ENCODE data around the gene APOL1. TPM values are rescaled to one million over a fixed set of nuclear protein-coding genes. Genes with fewer than 3 reads are reported as not detected.
A peak's percentile ranks its signal among the peaks of the same experiment; 100 is the strongest.

APOL1 gene
- total and polyA plus RNA-seq, 3 experiments from 2014 or later, result 25.6 to 34.3 (median 32.8) TPM

GRCh38 chr22:36291831-36292740 is 39.2 kb downstream of the APOL1 start:
- ChIA-PET CTCF (interaction anchor here (1.0 to 2.8 kb wide), 2 partner anchors 9 to 179 kb away, joined by 5 to 12 read pairs; no protein-coding TSS in a partner anchor), POLR2A (no interaction called here)
- peak in 1 of 5 donors; percentile 48 for DNase-seq
- Mint-ChIP-seq H3K27me3 (peaks cover 0 to 8% of the 10 kb centered on the region in 2 donors), H3K27ac (peak overlapping the region; percentile 70 to 96 (median 87)), H3K4me1 (peaks cover 49 to 68% (median 66%) of the 10 kb centered on the region in 3 donors), H3K36me3 (peaks cover 24 to 92% (median 36%) of the 10 kb centered on the region in 3 donors), H3K9me3 (peaks cover 0 to 4% (median 0%) of the 10 kb centered on the region in 5 donors), H3K4me3 (peak overlapping the region in 6 of 7 donors; percentile 37 to 73 (median 58))
- no peaks in the 10 kb centered on the region for H3K9me3 ChIP-seq (ENCODE audit: low read length)
- no peaks in the 10 kb centered on the region for H3K27me3 ChIP-seq (ENCODE audit: insufficient read depth, low read length, poor library complexity, severe bottlenecking)
- H3K36me3 ChIP-seq (ENCODE audit: insufficient read depth, low read length), result peaks cover 76% of the 10 kb centered on the region
- no peak overlapping the region for H3K27ac ChIP-seq (ENCODE audit: low read depth, low read length)
- H3K4me1 ChIP-seq (ENCODE audit: insufficient read depth, low read length), result peaks cover 34% of the 10 kb centered on the region
- H3K4me3 ChIP-seq (ENCODE audit: low read length), result no peak overlapping the region

GRCh38 chr22:36292823-36293530 is 40.0 kb downstream of the APOL1 start:
- H3K4me3 ChIP-seq (ENCODE audit: low read length), result no peak overlapping the region
- Mint-ChIP-seq H3K9me3 (peaks cover 0 to 2% (median 0%) of the 10 kb centered on the region in 5 donors), H3K27me3 (peaks cover 0 to 8% of the 10 kb centered on the region in 2 donors), H3K27ac (peak overlapping the region in 6 of 8 donors; percentile 61 to 96 (median 70)), H3K36me3 (peaks cover 22 to 92% (median 33%) of the 10 kb centered on the region in 3 donors), H3K4me3 (peak overlapping the region in 2 of 7 donors; percentile 3 to 72), H3K4me1 (peaks cover 43 to 61% (median 59%) of the 10 kb centered on the region in 3 donors)
- H3K36me3 ChIP-seq (ENCODE audit: insufficient read depth, low read length), result peaks cover 79% of the 10 kb centered on the region
- H3K27ac ChIP-seq (ENCODE audit: low read depth, low read length), result no peak overlapping the region
- ChIA-PET POLR2A (interaction anchor here (0.8 to 1.2 kb wide), 2 partner anchors 19 to 29 kb away, joined by 3 to 8 read pairs; no protein-coding TSS in a partner anchor), CTCF (interaction anchor here (1.0 to 2.8 kb wide), 4 partner anchors 9 to 178 kb away, joined by 3 to 12 read pairs (median 6); no protein-coding TSS in a partner anchor)
- DNase-seq, result peak in 1 of 5 donors; percentile 26
- peaks cover 26% of the 10 kb centered on the region for H3K4me1 ChIP-seq (ENCODE audit: insufficient read depth, low read length)
- no peaks in the 10 kb centered on the region for H3K27me3 ChIP-seq (ENCODE audit: insufficient read depth, low read length, poor library complexity, severe bottlenecking)
- no peaks in the 10 kb centered on the region for H3K9me3 ChIP-seq (ENCODE audit: low read length)

DNA sequence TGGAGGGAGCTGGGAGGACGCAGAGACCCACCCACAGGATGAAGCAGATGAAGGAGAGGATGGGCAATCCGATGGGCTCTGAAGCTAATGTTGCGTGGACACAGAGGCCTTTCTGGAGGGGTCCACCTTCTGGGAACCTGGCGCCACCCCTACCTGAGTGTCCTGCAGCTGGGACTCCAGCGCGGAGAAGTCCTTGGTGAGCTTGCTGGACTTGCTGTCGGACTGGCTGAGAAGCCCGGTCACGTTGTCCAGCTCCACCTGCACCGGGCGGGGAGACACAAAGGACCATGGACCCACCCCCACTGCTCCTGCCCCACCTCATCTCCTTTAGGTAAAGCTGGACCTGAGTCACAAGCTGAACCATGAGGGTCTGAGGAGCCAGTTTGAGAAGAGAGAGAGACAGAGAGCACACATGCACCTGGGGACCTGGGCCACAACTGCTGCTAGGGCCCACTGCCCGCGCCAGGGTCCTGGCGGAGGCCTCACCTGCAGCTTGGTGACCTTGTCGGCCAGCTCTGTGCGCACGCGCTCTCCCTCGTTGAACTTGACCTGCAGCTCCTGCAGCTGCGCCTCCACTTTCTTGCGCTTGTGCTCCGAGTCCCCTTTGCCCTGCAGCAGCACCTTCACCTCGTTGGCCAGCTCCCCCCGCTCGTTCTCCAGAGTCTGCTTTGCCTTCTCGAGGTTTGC is 40.8 kb downstream of the APOL1 start:
- Mint-ChIP-seq H3K36me3 (peaks cover 22 to 92% (median 30%) of the 10 kb centered on the region in 3 donors), H3K9me3 (peaks cover 0 to 2% (median 0%) of the 10 kb centered on the region in 5 donors), H3K4me1 (peaks cover 38 to 55% (median 51%) of the 10 kb centered on the region in 3 donors), H3K4me3 (peak overlapping the region in 2 of 7 donors; percentile 19 to 76), H3K27ac (peak overlapping the region in 3 of 8 donors; percentile 81 to 95 (median 85)), H3K27me3 (peaks cover 0 to 4% of the 10 kb centered on the region in 2 donors)
- POLR2A ChIA-PET, result interaction anchor here (0.8 to 1.2 kb wide), 3 partner anchors 9 to 28 kb away, joined by 3 to 8 read pairs (median 3); no protein-coding TSS in a partner anchor
- DNase-seq, result peak in 1 of 5 donors; percentile 47
- H3K27me3 ChIP-seq (ENCODE audit: insufficient read depth, low read length, poor library complexity, severe bottlenecking), result no peaks in the 10 kb centered on the region
- H3K9me3 ChIP-seq (ENCODE audit: low read length), result no peaks in the 10 kb centered on the region
- H3K27ac ChIP-seq (ENCODE audit: low read depth, low read length), result no peak overlapping the region
- CTCF ChIA-PET, result interaction anchor here (1.4 to 2.8 kb wide), 3 partner anchors 16 to 177 kb away, joined by 3 to 12 read pairs (median 6); no protein-coding TSS in a partner anchor
- H3K36me3 ChIP-seq (ENCODE audit: insufficient read depth, low read length), result peaks cover 79% of the 10 kb centered on the region
- H3K4me1 ChIP-seq (ENCODE audit: insufficient read depth, low read length), result peaks cover 19% of the 10 kb centered on the region
- no peak overlapping the region for H3K4me3 ChIP-seq (ENCODE audit: low read length)

DNA sequence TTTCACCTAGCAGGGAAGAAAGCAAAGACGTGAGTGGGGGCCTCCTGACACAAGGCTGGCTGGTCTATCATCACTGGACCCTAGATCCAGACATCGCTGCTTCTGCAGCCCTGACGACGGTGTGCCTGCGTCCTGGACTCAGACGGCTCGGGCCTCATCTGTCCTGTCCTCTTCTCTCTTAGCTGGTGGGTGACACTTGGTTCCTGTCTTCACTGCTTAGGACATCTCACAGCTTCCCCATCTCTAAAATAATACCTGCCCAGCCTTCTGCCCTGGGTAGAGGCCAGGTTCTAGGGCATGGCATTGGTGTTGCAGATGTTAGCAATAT is 41.3 kb downstream of the APOL1 start:
- H3K27ac ChIP-seq (ENCODE audit: low read depth, low read length), result no peak overlapping the region
- peak overlapping the region in 7 of 8 donors; percentile 12 to 85 (median 56) for H3K27ac Mint-ChIP-seq
- peaks cover 0 to 2% (median 0%) of the 10 kb centered on the region in 5 donors for H3K9me3 Mint-ChIP-seq

DNA sequence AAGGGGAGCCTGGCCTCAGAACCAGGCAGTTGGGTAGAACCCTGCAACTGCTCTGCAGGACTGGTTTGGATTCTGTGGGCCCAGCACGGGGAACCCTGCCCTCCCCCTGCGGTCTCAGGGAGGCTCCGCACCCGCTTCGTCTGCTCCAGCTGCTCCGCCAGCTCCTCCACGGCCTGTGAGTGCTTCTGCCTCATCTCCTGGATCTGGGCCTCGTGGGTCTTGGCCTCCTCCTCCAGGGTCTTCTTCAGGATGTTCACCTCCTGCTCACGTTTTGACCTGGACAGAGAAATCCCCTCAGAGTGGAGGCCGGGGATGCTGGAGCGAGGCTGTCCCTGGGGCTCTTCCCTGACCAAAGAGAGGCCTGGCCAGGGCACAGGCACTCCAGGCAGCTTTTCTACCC is 41.9 kb downstream of the APOL1 start:
- CTCF ChIA-PET, result interaction anchor here (2.2 to 2.8 kb wide), 2 partner anchors 17 to 176 kb away, joined by 6 to 12 read pairs; no protein-coding TSS in a partner anchor
- Mint-ChIP-seq H3K4me3 (peak overlapping the region in 1 of 7 donors; percentile 19), H3K27me3 (peaks cover 0 to 2% of the 10 kb centered on the region in 2 donors), H3K9me3 (no peaks in the 10 kb centered on the region), H3K27ac (peak overlapping the region in 4 of 8 donors; percentile 32 to 79 (median 62)), H3K36me3 (peaks cover 19 to 92% (median 29%) of the 10 kb centered on the region in 3 donors), H3K4me1 (peaks cover 28 to 44% (median 41%) of the 10 kb centered on the region in 3 donors)
- no peak overlapping the region for H3K4me3 ChIP-seq (ENCODE audit: low read length)
- H3K4me1 ChIP-seq (ENCODE audit: insufficient read depth, low read length), result peaks cover 8% of the 10 kb centered on the region
- peak in 1 of 5 donors; percentile 32 for DNase-seq
- H3K36me3 ChIP-seq (ENCODE audit: insufficient read depth, low read length), result peaks cover 79% of the 10 kb centered on the region
- no peak overlapping the region for H3K27ac ChIP-seq (ENCODE audit: low read depth, low read length)
- no peaks in the 10 kb centered on the region for H3K9me3 ChIP-seq (ENCODE audit: low read length)
- POLR2A ChIA-PET, result no interaction called here
- no peaks in the 10 kb centered on the region for H3K27me3 ChIP-seq (ENCODE audit: insufficient read depth, low read length, poor library complexity, severe bottlenecking)

More for the DNA sequence above, 41.3 kb downstream of the APOL1 start:
- Mint-ChIP-seq H3K27me3 (peaks cover 0 to 4% of the 10 kb centered on the region in 2 donors), H3K36me3 (peaks cover 22 to 92% (median 34%) of the 10 kb centered on the region in 3 donors), H3K4me3 (peak overlapping the region in 2 of 7 donors; percentile 19 to 76), H3K4me1 (peaks cover 33 to 50% (median 46%) of the 10 kb centered on the region in 3 donors)
- ChIA-PET CTCF (interaction anchor here (1.4 to 2.8 kb wide), 3 partner anchors 17 to 176 kb away, joined by 3 to 12 read pairs (median 6); no protein-coding TSS in a partner anchor), POLR2A (interaction anchor here (0.8 to 1.2 kb wide), 2 partner anchors 9 to 17 kb away, joined by 3 to 8 read pairs; no protein-coding TSS in a partner anchor)
- peak in 1 of 5 donors; percentile 35 for DNase-seq
- peaks cover 79% of the 10 kb centered on the region for H3K36me3 ChIP-seq (ENCODE audit: insufficient read depth, low read length)
- H3K4me3 ChIP-seq (ENCODE audit: low read length), result no peak overlapping the region
- H3K4me1 ChIP-seq (ENCODE audit: insufficient read depth, low read length), result peaks cover 14% of the 10 kb centered on the region
- H3K9me3 ChIP-seq (ENCODE audit: low read length), result no peaks in the 10 kb centered on the region
- H3K27me3 ChIP-seq (ENCODE audit: insufficient read depth, low read length, poor library complexity, severe bottlenecking), result no peaks in the 10 kb centered on the region

DNA sequence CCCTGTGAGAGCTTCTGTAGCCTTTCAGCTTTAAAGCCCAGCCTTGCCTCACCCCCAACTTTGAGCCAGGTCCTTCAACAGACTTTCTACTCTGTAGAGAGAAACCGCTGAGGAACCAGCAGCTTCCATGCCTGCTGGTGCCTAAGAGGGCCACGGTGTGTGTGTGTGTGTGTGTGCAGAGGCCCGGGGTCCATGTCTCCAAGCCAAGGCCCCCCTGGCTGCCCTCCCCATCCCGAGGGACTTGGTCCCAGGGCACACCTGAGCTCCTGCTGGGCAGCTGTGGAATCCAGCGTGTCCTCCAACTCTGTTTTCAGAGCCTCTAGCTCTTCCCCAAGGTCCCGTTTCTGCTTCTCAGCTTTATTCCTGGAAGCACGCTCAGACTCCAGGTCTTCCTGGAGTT is 42.3 kb downstream of the APOL1 start:
- Mint-ChIP-seq H3K4me1 (peaks cover 24 to 40% (median 38%) of the 10 kb centered on the region in 3 donors), H3K27me3 (peaks cover 0 to 2% of the 10 kb centered on the region in 2 donors), H3K4me3 (no peak overlapping the region), H3K27ac (peak overlapping the region in 2 of 8 donors; percentile 68 to 80), H3K9me3 (no peaks in the 10 kb centered on the region), H3K36me3 (peaks cover 16 to 93% (median 27%) of the 10 kb centered on the region in 3 donors)
- H3K27ac ChIP-seq (ENCODE audit: low read depth, low read length), result no peak overlapping the region
- H3K9me3 ChIP-seq (ENCODE audit: low read length), result no peaks in the 10 kb centered on the region
- POLR2A ChIA-PET, result no interaction called here
- H3K27me3 ChIP-seq (ENCODE audit: insufficient read depth, low read length, poor library complexity, severe bottlenecking), result no peaks in the 10 kb centered on the region
- H3K36me3 ChIP-seq (ENCODE audit: insufficient read depth, low read length), result peaks cover 83% of the 10 kb centered on the region
- H3K4me3 ChIP-seq (ENCODE audit: low read length), result no peak overlapping the region
- DNase-seq, result peak in 1 of 5 donors; percentile 22
- H3K4me1 ChIP-seq (ENCODE audit: insufficient read depth, low read length), result peaks cover 6% of the 10 kb centered on the region
- CTCF ChIA-PET, result interaction anchor here (0.8 kb wide), 1 partner anchor 18 kb away, joined by 3 read pairs; no protein-coding TSS in a partner anchor

- no peaks in the 10 kb centered on the region for H3K27me3 ChIP-seq (ENCODE audit: insufficient read depth, low read length, poor library complexity, severe bottlenecking)
- ChIA-PET POLR2A (no interaction called here), CTCF (interaction anchor here (0.6 to 1.6 kb wide), 2 partner anchors 18 to 173 kb away, joined by 3 to 4 read pairs; no protein-coding TSS in a partner anchor)
- H3K4me3 ChIP-seq (ENCODE audit: low read length), result no peak overlapping the region
- H3K4me3 Mint-ChIP-seq, result no peak overlapping the region
- H3K4me1 ChIP-seq (ENCODE audit: insufficient read depth, low read length), result peaks cover 12% of the 10 kb centered on the region
- no peak overlapping the region for H3K27ac ChIP-seq (ENCODE audit: low read depth, low read length)
- peaks cover 0 to 5% of the 10 kb centered on the region in 2 donors for H3K27me3 Mint-ChIP-seq
- no peak for DNase-seq
- peak overlapping the region in 2 of 8 donors; percentile 80 for H3K27ac Mint-ChIP-seq
- peaks cover 18 to 98% (median 30%) of the 10 kb centered on the region in 3 donors for H3K36me3 Mint-ChIP-seq
- H3K36me3 ChIP-seq (ENCODE audit: insufficient read depth, low read length), result peaks cover 98% of the 10 kb centered on the region
- no peaks in the 10 kb centered on the region for H3K9me3 ChIP-seq (ENCODE audit: low read length)
- H3K9me3 Mint-ChIP-seq, result no peaks in the 10 kb centered on the region
- H3K4me1 Mint-ChIP-seq, result peaks cover 28 to 43% (median 36%) of the 10 kb centered on the region in 3 donors
These were observed 43.8 kb downstream of the APOL1 start for GRCh38 chr22:36296690-36297089.

Data from CD8-positive, alpha-beta memory T cell (primary cell).